GM10248 (cell line): ENCODE measurements around the gene PRKCQ.

ENCODE experiments used
- CTCF ChIA-PET: fragments of 300-600 bp; sonication (Branson Sonifier 250); formaldehyde crosslinking; extraction: SDS; loops from one replicate; lab custom pipeline; 2021; ENCODE audit warnings: antibody characterized with exemption; lab: Yijun Ruan, JAX
- POLR2A ChIA-PET: fragments of 350-650 bp; sonication (Branson Sonifier 250); formaldehyde crosslinking; extraction: SDS; loops from one replicate; lab custom pipeline; 2020; ENCODE audit warnings: antibody characterized with exemption; lab: Yijun Ruan, JAX
- DNase-seq: peaks from one replicate; pipeline ENCODE4 v3.0.0; 2012; ENCODE audit errors: extremely low spot score
- CTCF ChIP-seq: IDR thresholded peaks from 2 replicates; pipeline ENCODE4 v1.5.1; 2012; ENCODE audit warnings: mild to moderate bottlenecking, low read depth; ENCODE audit errors: extremely low read depth, missing control alignments, control extremely low read depth

PRKCQ gene

GRCh38 chr10:6607182-6607581 lies 27.1 kb upstream of the PRKCQ start:
- no peak for DNase-seq
- ChIA-PET POLR2A (no interaction called here), CTCF (no interaction called here)
- no peak for TF ChIP-seq CTCF

- POLR2A ChIA-PET: no interaction called here
- DNase-seq: no peak
- TF ChIP-seq CTCF: no peak
- CTCF ChIA-PET: interaction anchor here (0.6 to 1.8 kb wide), 2 partner anchors 9 to 101 kb away, joined by 3 to 4 read pairs; no protein-coding TSS in a partner anchor
These were observed 23.4 kb upstream of the PRKCQ start for GRCh38 chr10:6603142-6604125.

- DNase-seq: no peak
- CTCF ChIA-PET: interaction anchor here (1.8 kb wide), 1 partner anchor 8 kb away, joined by 4 read pairs; no protein-coding TSS in a partner anchor
- no peak for TF ChIP-seq CTCF
- POLR2A ChIA-PET: no interaction called here
These were observed 22.6 kb upstream of the PRKCQ start for GRCh38 chr10:6602700-6603084.

- ChIA-PET POLR2A (no interaction called here), CTCF (interaction anchor here (1.8 kb wide), 1 partner anchor 8 kb away, joined by 4 read pairs; no protein-coding TSS in a partner anchor)
- no peak for DNase-seq
- TF ChIP-seq CTCF: no peak
These were observed 22.1 kb upstream of the PRKCQ start for GRCh38 chr10:6602026-6602699.

- ChIA-PET POLR2A (no interaction called here), CTCF (no interaction called here)
- TF ChIP-seq CTCF: no peak
- DNase-seq: no peak
These were observed 21.2 kb upstream of the PRKCQ start for GRCh38 chr10:6601246-6601805.
